ENCODE results near the gene NDUFAF5. TPM values are rescaled to one million over a fixed set of nuclear protein-coding genes. Genes with fewer than 3 reads are reported as not detected.

Gene NDUFAF5
- total RNA-seq, 1 experiment from 2014 or later = 40.2 TPM

GRCh38 chr20:13753436-13754036, 31.3 kb upstream of the NDUFAF5 start:
- H2BK12ac ChIP-seq (ENCODE audit: insufficient read length, low read depth, low read length) = no peak overlapping the region
- no peak overlapping the region for H2BK20ac ChIP-seq (ENCODE audit: low read depth, low read length, poor library complexity, severe bottlenecking)
- no peak overlapping the region for H3K14ac ChIP-seq (ENCODE audit: insufficient read depth, low read length)
- H3K9ac ChIP-seq (ENCODE audit: extremely low read depth, insufficient read length, low read length) = no peak overlapping the region
- no peaks in the 10 kb centered on the region for H3K4me1 Mint-ChIP-seq
- H3K4me3 Mint-ChIP-seq = no peak overlapping the region
- H3K27ac ChIP-seq (ENCODE audit: insufficient read length, low read depth, low read length) = no peak overlapping the region
- no peak overlapping the region for H4K8ac ChIP-seq (replicated peaks; ENCODE audit: insufficient read length, low read depth, low read length)
- H3T11ph ChIP-seq (ENCODE audit: low read length) = no peak overlapping the region
- no peak overlapping the region for H3K4me2 ChIP-seq (ENCODE audit: insufficient read depth, insufficient read length, low read length)
- H3K36me3 Mint-ChIP-seq (ENCODE audit: insufficient read depth in 1 of 3, low read depth in 3 of 3) = peaks cover 10 to 47% (median 28%) of the 10 kb centered on the region in 3 experiments; a peak in 6 of 7 replicates
- no peak overlapping the region for H4K5ac ChIP-seq (ENCODE audit: insufficient read length, low read depth, low read length)
- no peaks in the 10 kb centered on the region for H3K27me3 Mint-ChIP-seq (ENCODE audit: low read depth)
- H3K23me2 ChIP-seq (ENCODE audit: insufficient read length, low read depth, low read length, poor library complexity, severe bottlenecking) = no peaks in the 10 kb centered on the region
- DNase-seq = no peak
- H4K91ac ChIP-seq (ENCODE audit: insufficient read length, low read depth, low read length) = no peak overlapping the region
- H2AFZ ChIP-seq (ENCODE audit: low read length) = no peak overlapping the region
- H2AK5ac ChIP-seq (ENCODE audit: insufficient read length, low read length) = no peak overlapping the region
- no peak overlapping the region for H2BK5ac ChIP-seq (ENCODE audit: insufficient read length, low read length)
- H3K27me3 ChIP-seq (ENCODE audit: insufficient read depth, low read length) = no peaks in the 10 kb centered on the region
- H3K18ac ChIP-seq (ENCODE audit: insufficient read length, low read depth, low read length) = no peak overlapping the region
- no peaks in the 10 kb centered on the region for H3K79me1 ChIP-seq (ENCODE audit: insufficient read depth, low read depth, low read length, poor library complexity, severe bottlenecking)
- H3K4ac ChIP-seq (ENCODE audit: low read depth, low read length) = no peak overlapping the region
- H3K9me3 Mint-ChIP-seq = no peaks in the 10 kb centered on the region
- no peaks in the 10 kb centered on the region for H3K9me3 ChIP-seq (ENCODE audit: control insufficient read depth, low read depth, low read length)
- H4K20me1 ChIP-seq (ENCODE audit: control insufficient read depth, insufficient read depth, insufficient read length) = no peaks in the 10 kb centered on the region
- H3K79me2 ChIP-seq (ENCODE audit: insufficient read depth, low read length) = no peaks in the 10 kb centered on the region
- H3K4me1 ChIP-seq (ENCODE audit: insufficient read depth, low read length) = no peaks in the 10 kb centered on the region
- no peak overlapping the region for H3K27ac Mint-ChIP-seq
- TF ChIP-seq CTCF (conservative IDR thresholded peaks at IDR 0.05) = no peak
- no CpG with 5 or more reads among the region's 2 CpGs for WGBS (ENCODE audit: extremely low coverage, insufficient read length, low lambda C conversion rate)
- no peak overlapping the region for H3K23ac ChIP-seq (ENCODE audit: insufficient read length, low read depth, low read length)
- H3K56ac ChIP-seq (ENCODE audit: insufficient read length, low read depth, low read length) = no peak overlapping the region
- no peak overlapping the region for H2BK120ac ChIP-seq (ENCODE audit: low read depth, low read length, poor library complexity, severe bottlenecking)
- no peak overlapping the region for H2BK15ac ChIP-seq (ENCODE audit: low read depth, low read length)

Measured in H9 (cell line).